ENCODE results near the gene LUC7L.

Gene LUC7L, protein sequence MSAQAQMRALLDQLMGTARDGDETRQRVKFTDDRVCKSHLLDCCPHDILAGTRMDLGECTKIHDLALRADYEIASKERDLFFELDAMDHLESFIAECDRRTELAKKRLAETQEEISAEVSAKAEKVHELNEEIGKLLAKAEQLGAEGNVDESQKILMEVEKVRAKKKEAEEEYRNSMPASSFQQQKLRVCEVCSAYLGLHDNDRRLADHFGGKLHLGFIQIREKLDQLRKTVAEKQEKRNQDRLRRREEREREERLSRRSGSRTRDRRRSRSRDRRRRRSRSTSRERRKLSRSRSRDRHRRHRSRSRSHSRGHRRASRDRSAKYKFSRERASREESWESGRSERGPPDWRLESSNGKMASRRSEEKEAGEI

DNA sequence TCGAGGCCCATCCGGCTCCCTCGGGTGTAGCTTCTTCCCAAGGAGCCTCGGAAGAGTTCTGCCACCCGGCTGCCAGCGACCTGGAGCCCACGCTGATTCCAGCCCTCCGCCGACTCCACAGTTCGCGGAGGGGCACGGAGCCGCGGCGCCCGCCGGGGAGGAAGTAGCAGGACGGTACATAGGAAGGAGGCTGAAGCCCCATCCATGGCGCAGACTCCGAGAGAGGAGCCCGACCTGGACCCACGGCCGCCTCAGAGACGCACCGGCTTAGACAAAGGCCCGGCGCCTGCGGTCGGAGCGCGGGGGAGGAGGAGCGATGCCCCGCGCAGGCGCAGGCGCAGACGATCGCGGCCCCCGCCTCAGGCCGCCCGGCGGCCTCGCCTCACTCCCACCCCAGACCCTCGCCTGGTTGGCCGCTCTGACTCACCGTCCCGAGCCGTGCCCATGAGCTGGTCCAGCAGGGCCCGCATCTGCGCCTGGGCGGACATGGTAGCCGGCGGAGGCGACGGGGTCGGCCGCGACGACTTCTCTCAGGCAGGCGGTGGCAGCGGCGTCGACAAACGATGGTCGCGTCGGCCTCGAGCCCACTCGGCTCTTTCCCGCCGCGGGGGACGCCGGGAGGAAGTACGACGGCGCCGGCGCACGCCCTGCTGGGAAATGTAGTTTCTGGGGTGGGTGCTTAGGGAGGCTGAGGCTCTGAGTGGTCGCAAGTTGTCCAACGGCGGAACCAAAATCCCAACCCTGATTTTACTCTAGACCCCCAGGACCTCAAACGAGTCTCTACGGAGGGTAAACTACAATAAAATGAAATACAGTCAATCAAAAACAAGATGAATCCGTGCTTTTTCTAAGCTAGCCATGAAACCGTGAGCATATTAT, at the start of gene LUC7L:
Gene LUC7L, minus strand, starts transcription at position 598 of the 879 bp plus-strand sequence. Its CDS starts 110 bp downstream, at position 488.
- Histone ChIP-seq H3K4me1 (ENCODE audit: control insufficient read depth, insufficient read depth, low read length) (peaks cover 16% of the 10 kb centered on the region), H3K36me3 (ENCODE audit: control insufficient read depth in 2 of 2, insufficient read depth in 2 of 2, low read length in 2 of 2) (peaks cover 12 to 14% of the 10 kb centered on the region in 2 donors), H3K27ac (ENCODE audit: low read length) (peak within 1 kb of the TSS; percentile 93), H3K9me3 (ENCODE audit: control insufficient read depth in 2 of 2, low read length in 2 of 2) (no peaks in the 10 kb centered on the region), H3K9ac (ENCODE audit: low read length in 2 of 2) (peak within 1 kb of the TSS; percentile 92 to 96), H3K4me3 (ENCODE audit: low read length in 2 of 2) (peak within 1 kb of the TSS; percentile 91 to 96), H3K27me3 (ENCODE audit: control insufficient read depth in 1 of 2, insufficient read depth in 2 of 2, low read length in 2 of 2) (no peaks in the 10 kb centered on the region)

DNA sequence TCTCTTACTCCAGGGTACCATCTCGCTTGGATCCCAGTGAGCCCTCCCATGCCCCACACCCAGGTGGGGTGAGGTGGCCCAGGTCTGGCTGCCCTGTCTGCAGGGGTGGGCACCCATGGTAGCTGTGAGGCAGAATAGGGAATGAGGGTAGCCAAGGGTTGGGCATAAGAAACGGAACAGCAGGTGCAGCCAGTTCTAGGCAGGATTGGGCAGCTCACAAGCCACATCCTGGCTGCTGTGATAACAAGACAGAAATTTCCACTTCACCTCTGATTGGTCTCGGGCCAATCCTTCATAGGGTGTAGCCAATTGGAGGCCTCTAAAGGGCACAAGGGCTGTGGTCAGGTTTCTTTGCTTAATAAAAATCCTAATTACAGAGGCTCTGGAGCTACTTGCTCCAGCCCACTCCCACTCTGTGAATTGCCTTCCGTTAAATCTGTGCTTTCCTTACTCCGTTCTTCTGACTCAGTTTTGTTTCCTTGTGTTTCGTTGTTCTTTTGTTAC, 49.7 kb upstream of the LUC7L start:
- H3K27ac ChIP-seq (ENCODE audit: low read length) = no peak overlapping the region
- H3K4me1 ChIP-seq (ENCODE audit: control insufficient read depth, insufficient read depth, low read length) = peaks cover 21% of the 10 kb centered on the region
- no peak overlapping the region for H3K4me3 ChIP-seq (ENCODE audit: low read length in 2 of 2)
- H3K9me3 ChIP-seq (ENCODE audit: control insufficient read depth in 2 of 2, low read length in 2 of 2) = no peaks in the 10 kb centered on the region
- H3K36me3 ChIP-seq (ENCODE audit: control insufficient read depth in 2 of 2, insufficient read depth in 2 of 2, low read length in 2 of 2) = no peaks in the 10 kb centered on the region
- H3K9ac ChIP-seq (ENCODE audit: low read length in 2 of 2) = no peak overlapping the region
- H3K27me3 ChIP-seq (ENCODE audit: control insufficient read depth in 1 of 2, insufficient read depth in 2 of 2, low read length in 2 of 2) = peaks cover 8 to 32% of the 10 kb centered on the region in 2 donors

DNA sequence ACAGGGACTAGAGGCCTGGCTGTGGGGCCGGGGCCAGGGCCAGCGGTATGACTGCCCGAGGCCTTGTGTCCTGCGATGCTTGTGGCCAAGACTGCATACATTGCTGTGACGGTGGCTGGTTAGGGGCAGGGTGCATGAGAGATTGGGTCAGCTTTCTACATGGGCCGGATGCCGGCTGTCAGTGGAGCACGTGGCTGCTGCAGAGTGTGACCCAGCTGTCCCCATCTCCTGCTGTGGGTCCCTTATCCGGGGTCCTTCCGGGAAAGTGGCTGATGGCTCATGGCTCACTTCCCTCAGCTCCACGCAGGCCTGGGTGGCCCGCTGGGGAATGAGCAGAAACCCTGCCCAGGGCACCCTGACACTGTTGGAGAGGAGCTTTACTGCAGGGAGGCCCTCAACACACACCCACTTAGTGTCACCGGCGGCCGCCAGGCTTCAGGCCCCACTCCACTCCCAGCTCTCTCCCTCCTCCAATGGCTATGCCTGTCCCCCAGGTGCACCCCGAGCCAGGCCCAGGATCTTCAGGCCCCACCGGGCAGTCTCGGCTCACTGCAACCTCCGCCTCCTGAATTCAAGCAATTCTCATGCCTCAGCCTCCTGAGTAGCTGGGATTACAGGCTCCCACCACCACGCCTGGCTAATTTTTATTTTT, 47.3 kb upstream of the LUC7L start:
- no peak overlapping the region for H3K9ac ChIP-seq (ENCODE audit: low read length in 2 of 2)
- H3K36me3 ChIP-seq (ENCODE audit: control insufficient read depth in 2 of 2, insufficient read depth in 2 of 2, low read length in 2 of 2) = no peaks in the 10 kb centered on the region
- peaks cover 21% of the 10 kb centered on the region for H3K4me1 ChIP-seq (ENCODE audit: control insufficient read depth, insufficient read depth, low read length)
- no peaks in the 10 kb centered on the region for H3K9me3 ChIP-seq (ENCODE audit: control insufficient read depth in 2 of 2, low read length in 2 of 2)
- H3K27ac ChIP-seq (ENCODE audit: low read length) = no peak overlapping the region
- H3K4me3 ChIP-seq (ENCODE audit: low read length in 2 of 2) = peak overlapping the region in 1 of 2 donors; percentile 22
- H3K27me3 ChIP-seq (ENCODE audit: control insufficient read depth in 1 of 2, insufficient read depth in 2 of 2, low read length in 2 of 2) = peaks cover 6 to 27% of the 10 kb centered on the region in 2 donors

DNA sequence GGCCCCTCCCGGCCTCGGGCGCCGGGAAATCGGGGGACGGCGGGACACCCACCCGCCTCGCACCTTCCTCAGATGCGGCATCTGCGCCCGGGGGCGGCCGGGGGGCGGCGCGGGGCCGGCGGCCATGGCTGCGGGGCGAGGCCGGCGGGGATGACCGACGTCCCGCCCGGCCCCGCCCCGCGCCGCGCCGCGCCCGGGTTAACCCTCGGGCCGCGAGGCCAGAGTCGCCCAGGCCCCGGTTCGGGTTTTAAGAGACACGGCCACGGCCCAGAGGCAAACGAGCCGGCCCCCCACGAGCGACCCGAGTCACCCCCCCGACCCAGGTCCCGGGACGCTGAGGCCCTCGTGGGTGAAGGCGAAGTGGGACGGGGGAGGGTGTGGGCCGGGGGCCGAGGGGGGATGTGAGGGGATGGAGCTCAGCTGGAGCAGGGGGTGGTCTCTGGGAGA, 46.6 kb upstream of the LUC7L start, which contains the start of gene RGS11:
Gene RGS11, minus strand, starts transcription at position 159 of the 447 bp plus-strand sequence. Its CDS starts 33 bp downstream, at position 126.
- Histone ChIP-seq H3K36me3 (ENCODE audit: control insufficient read depth in 2 of 2, insufficient read depth in 2 of 2, low read length in 2 of 2) (no peaks in the 10 kb centered on the region), H3K4me3 (ENCODE audit: low read length in 2 of 2) (peak within 1 kb of the TSS; percentile 60 to 69), H3K27me3 (ENCODE audit: control insufficient read depth in 1 of 2, insufficient read depth in 2 of 2, low read length in 2 of 2) (peaks cover 5 to 19% of the 10 kb centered on the region in 2 donors), H3K27ac (ENCODE audit: low read length) (no peak within 1 kb of the TSS), H3K9ac (ENCODE audit: low read length in 2 of 2) (no peak within 1 kb of the TSS), H3K4me1 (ENCODE audit: control insufficient read depth, insufficient read depth, low read length) (peaks cover 14% of the 10 kb centered on the region), H3K9me3 (ENCODE audit: control insufficient read depth in 2 of 2, low read length in 2 of 2) (no peaks in the 10 kb centered on the region)

DNA sequence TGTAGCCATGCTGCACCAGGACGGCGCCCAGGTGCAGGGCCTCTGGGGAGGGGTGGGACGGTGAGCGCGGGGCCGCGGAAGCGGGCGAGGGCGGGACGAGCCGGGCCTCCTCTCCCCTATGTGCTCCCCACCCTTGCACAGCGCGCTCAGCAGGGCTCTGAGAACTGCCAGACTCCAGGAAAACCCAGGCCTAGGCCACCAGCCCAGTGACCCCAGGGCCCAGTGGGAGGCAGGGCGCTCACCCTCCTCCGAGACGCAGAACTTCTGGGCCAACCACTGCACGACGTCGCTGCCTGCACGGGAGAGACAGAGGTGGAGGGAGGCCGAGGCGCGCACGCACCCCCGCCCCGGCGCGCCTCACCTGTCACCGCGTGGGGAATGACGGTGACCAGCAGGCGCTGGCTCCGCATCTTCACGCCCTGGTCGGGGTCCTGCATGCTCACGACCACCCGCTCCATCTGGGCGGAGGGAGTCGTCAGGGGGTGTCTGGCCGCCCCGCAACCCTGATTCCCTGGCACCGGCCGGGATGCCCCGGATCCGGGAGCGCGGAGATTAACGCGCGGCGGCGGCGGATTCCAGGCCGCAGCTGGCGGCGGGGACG, 45.9 kb upstream of the LUC7L start:
- Histone ChIP-seq H3K27me3 (ENCODE audit: control insufficient read depth in 1 of 2, insufficient read depth in 2 of 2, low read length in 2 of 2) (peaks cover 5 to 16% of the 10 kb centered on the region in 2 donors), H3K27ac (ENCODE audit: low read length) (no peak overlapping the region), H3K9ac (ENCODE audit: low read length in 2 of 2) (no peak overlapping the region), H3K4me3 (ENCODE audit: low read length in 2 of 2) (peak overlapping the region; percentile 60 to 69), H3K9me3 (ENCODE audit: control insufficient read depth in 2 of 2, low read length in 2 of 2) (no peaks in the 10 kb centered on the region), H3K36me3 (ENCODE audit: control insufficient read depth in 2 of 2, insufficient read depth in 2 of 2, low read length in 2 of 2) (no peaks in the 10 kb centered on the region), H3K4me1 (ENCODE audit: control insufficient read depth, insufficient read depth, low read length) (peaks cover 11% of the 10 kb centered on the region)

DNA sequence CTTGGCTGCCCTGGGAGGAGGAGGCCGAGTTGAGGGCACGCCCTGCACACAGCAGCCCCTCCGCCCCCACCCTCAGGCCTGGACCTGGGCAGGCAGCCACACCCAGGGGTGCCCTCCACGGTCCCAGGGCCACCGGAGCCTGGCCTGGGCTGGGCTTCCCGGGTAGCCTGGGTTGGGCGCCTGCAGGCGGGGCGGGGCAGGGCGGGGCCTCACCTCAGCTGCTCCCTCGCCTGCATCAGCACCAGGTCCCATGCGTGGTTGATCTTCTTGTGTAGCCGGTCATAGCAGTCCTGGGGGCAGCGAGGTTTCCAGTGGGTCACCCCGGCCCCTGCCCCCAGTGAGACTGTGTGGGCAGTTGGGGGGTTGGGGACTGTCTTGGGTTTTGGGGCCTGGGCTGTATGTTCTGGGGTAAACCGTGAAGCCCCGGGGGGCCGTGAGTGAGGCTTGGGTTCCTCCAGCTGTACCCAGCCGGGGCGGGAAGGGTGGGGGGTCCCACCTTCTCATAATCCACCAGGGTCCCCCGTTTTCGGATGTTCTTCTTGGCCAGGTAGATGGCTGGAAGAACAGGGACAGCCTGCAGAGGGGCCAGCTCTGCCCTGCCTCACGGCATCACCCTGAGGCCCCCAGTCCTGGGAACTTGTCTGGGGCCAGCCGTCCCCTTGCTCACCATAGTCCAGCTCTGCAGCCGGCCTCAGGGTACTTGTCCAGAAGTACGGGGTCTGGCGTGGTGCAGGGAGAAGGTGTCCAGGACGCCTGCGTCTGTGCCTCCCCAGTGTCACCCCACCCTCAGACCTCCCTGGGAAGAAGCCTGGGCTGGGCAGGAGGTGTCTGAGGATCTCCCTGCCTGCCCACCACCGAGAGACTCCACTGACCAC, 44.5 kb upstream of the LUC7L start:
- peaks cover 8% of the 10 kb centered on the region for H3K4me1 ChIP-seq (ENCODE audit: control insufficient read depth, insufficient read depth, low read length)
- no peaks in the 10 kb centered on the region for H3K9me3 ChIP-seq (ENCODE audit: control insufficient read depth in 2 of 2, low read length in 2 of 2)
- H3K27me3 ChIP-seq (ENCODE audit: control insufficient read depth in 1 of 2, insufficient read depth in 2 of 2, low read length in 2 of 2) = peaks cover 4 to 10% of the 10 kb centered on the region in 2 donors
- H3K27ac ChIP-seq (ENCODE audit: low read length) = no peak overlapping the region
- no peak overlapping the region for H3K4me3 ChIP-seq (ENCODE audit: low read length in 2 of 2)
- no peak overlapping the region for H3K9ac ChIP-seq (ENCODE audit: low read length in 2 of 2)
- H3K36me3 ChIP-seq (ENCODE audit: control insufficient read depth in 2 of 2, insufficient read depth in 2 of 2, low read length in 2 of 2) = no peaks in the 10 kb centered on the region

DNA sequence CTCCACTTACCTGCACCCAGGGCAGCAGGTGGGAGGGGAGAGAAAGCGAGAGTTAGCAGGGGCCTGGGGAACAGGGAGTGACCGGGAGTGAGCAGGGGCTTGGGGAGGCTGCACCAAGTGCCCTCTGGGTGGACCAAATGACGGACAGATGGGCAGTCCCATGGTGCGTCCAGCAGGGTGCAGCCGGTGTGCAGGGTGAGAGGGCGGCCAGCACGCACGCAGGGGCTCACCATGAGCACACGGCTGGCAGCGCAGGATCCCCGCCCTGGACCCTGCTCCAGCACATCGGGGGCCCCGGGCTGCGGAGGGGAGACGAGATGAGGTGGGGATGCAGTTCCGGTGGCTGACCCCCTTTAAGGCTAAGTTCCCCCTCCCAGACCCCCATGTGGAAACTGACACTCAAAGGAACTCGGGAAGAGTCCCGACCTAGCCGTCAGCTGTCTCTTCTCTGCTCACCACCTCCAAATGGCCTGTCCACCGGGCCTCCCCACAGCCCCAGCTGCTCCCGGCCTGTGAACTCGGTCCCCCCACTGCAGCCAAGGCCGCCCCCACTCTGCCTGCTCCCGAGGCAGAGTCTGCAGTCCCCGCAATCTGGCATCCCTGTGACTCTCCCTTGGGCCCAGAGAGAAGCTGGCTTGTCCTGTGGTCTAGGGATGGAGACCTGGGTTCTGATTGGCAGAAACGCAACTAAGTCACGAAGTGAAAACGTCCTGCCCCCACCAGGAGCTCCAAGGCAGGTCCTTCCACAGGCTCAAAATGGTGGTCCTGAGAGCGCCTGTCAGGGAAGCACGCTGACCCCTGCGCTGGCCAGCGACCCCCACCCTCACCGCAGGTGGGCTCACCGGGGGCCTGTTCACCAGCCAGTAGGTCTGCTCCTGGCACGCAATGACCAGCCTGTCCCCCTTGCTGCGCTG, 43.6 kb upstream of the LUC7L start:
- Histone ChIP-seq H3K9me3 (ENCODE audit: control insufficient read depth in 2 of 2, low read length in 2 of 2) (no peaks in the 10 kb centered on the region), H3K4me1 (ENCODE audit: control insufficient read depth, insufficient read depth, low read length) (peaks cover 8% of the 10 kb centered on the region), H3K4me3 (ENCODE audit: low read length in 2 of 2) (no peak overlapping the region), H3K9ac (ENCODE audit: low read length in 2 of 2) (no peak overlapping the region), H3K27ac (ENCODE audit: low read length) (no peak overlapping the region), H3K36me3 (ENCODE audit: control insufficient read depth in 2 of 2, insufficient read depth in 2 of 2, low read length in 2 of 2) (no peaks in the 10 kb centered on the region), H3K27me3 (ENCODE audit: control insufficient read depth in 1 of 2, insufficient read depth in 2 of 2, low read length in 2 of 2) (peaks cover 4 to 10% of the 10 kb centered on the region in 2 donors)

DNA sequence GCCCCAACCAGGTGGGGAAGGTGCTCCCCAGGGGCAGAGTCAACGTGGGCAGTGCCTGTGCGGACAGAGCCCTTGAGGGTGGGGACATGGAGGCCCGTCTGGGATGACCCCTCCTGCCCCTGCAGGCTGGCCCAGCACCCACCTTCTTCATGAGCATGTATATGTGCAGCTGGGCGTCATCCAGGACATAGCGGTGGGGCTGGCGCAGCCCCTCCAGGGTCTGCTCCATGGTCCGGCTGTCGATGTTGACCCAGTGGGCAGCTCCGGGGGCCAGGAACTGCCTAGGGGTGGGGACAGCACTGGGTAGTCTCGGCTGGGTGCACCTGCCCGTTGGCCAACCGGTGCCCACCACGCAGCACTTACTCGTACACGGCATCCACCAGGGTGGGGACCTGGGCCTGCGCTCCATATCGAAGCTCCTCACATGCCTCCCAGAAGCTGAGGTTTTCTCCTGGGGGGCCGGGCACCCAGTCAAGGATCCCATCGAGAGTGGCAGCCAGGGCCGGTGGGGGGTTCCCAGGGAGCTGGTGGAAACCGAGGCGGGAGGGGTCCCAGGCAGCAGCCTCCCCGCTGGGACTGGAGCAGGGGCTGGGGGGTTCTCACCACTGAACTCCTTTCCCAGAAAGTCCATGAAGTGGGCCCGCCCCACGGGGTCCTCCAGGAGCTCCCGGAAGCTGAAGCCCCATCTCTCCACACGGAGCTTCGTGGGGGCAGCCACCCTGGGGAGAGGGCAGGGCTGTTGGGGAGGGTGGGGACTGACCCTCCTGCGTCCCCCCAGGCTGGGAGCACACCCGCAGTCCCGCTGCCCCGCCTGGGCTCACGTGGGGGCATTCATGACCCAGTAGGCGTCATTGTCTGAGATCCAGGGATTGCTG, 41.4 kb upstream of the LUC7L start:
- H3K9ac ChIP-seq (ENCODE audit: low read length in 2 of 2) = no peak overlapping the region
- H3K9me3 ChIP-seq (ENCODE audit: control insufficient read depth in 2 of 2, low read length in 2 of 2) = no peaks in the 10 kb centered on the region
- no peaks in the 10 kb centered on the region for H3K36me3 ChIP-seq (ENCODE audit: control insufficient read depth in 2 of 2, insufficient read depth in 2 of 2, low read length in 2 of 2)
- H3K27me3 ChIP-seq (ENCODE audit: control insufficient read depth in 1 of 2, insufficient read depth in 2 of 2, low read length in 2 of 2) = peaks cover 4 to 10% of the 10 kb centered on the region in 2 donors
- no peak overlapping the region for H3K27ac ChIP-seq (ENCODE audit: low read length)
- H3K4me1 ChIP-seq (ENCODE audit: control insufficient read depth, insufficient read depth, low read length) = peaks cover 6% of the 10 kb centered on the region
- H3K4me3 ChIP-seq (ENCODE audit: low read length in 2 of 2) = no peak overlapping the region

Measured in stomach smooth muscle (tissue), 2 donors.